ENCODE measurements around the gene APOL1. TPM values are rescaled to one million over a fixed set of nuclear protein-coding genes. Genes with fewer than 3 reads are reported as not detected.
"Not testable (repeated sequence)": the region's sequence is repeated elsewhere in the genome, so short reads cannot be mapped to it uniquely, and the experiment has no call there.

Gene APOL1
- total and polyA plus RNA-seq, 9 donors, result 2.3 to 6.7 (median 4.0) TPM

GRCh38 chr22:36255572-36255971 lies 2.6 kb downstream of the APOL1 start:
- Histone ChIP-seq H3K4me1 (ENCODE audit: control insufficient read depth, insufficient read depth, low read length) (peaks cover 62% of the 10 kb centered on the region), H3K27ac (ENCODE audit: low read length) (peak overlapping the region; percentile 91)
- H3K9me3 ChIP-seq (replicated peaks; ENCODE audit: control insufficient read depth, low read depth, low read length); H3K4me3 ChIP-seq (ENCODE audit: low read length); DNase-seq; H3K36me3 ChIP-seq (ENCODE audit: control insufficient read depth, insufficient read depth, low read length); H3K27me3 ChIP-seq (ENCODE audit: control insufficient read depth, insufficient read depth, low read length): not testable (repeated sequence)
- WGBS (ENCODE audit: insufficient coverage), result no CpG with 5 or more reads among the region's 5 CpGs

GRCh38 chr22:36256478-36256877 lies 3.5 kb downstream of the APOL1 start:
- peak overlapping the region; percentile 40 for H3K27ac ChIP-seq (ENCODE audit: low read length)
- no peak for DNase-seq
- H3K9me3 ChIP-seq (replicated peaks; ENCODE audit: control insufficient read depth, low read depth, low read length), result no peaks in the 10 kb centered on the region
- 93% methylated on average over 3 of the region's 3 CpGs for WGBS (ENCODE audit: insufficient coverage)
- no peaks in the 10 kb centered on the region for H3K27me3 ChIP-seq (ENCODE audit: control insufficient read depth, insufficient read depth, low read length)
- peaks cover 67% of the 10 kb centered on the region for H3K4me1 ChIP-seq (ENCODE audit: control insufficient read depth, insufficient read depth, low read length)
- H3K36me3 ChIP-seq (ENCODE audit: control insufficient read depth, insufficient read depth, low read length), result peaks cover 5% of the 10 kb centered on the region
- H3K4me3 ChIP-seq (ENCODE audit: low read length), result no peak overlapping the region

DNA sequence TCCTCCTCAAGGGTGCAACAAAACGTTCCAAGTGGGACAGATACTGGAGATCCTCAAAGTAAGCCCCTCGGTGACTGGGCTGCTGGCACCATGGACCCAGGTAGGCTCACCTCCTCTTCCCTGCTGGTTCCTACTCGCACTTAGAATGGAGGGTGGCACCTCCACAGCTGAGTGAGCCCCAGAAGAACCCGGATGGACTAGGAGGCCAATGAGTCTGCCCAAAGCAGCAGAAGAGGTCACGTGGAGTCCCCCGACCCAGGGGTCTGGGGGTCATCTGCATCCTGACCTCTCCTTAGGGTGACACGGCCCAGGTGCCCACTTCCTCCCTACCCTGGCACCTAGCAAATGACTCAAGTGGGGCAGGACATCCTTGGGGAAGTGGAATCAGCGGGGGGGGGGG lies 4.4 kb downstream of the APOL1 start:
- 80% methylated on average over 5 of the region's 8 CpGs for WGBS (ENCODE audit: insufficient coverage)
- Histone ChIP-seq H3K4me3 (ENCODE audit: low read length) (no peak overlapping the region), H3K27me3 (ENCODE audit: control insufficient read depth, insufficient read depth, low read length) (no peaks in the 10 kb centered on the region), H3K4me1 (ENCODE audit: control insufficient read depth, insufficient read depth, low read length) (peaks cover 67% of the 10 kb centered on the region), H3K27ac (ENCODE audit: low read length) (no peak overlapping the region), H3K36me3 (ENCODE audit: control insufficient read depth, insufficient read depth, low read length) (peaks cover 5% of the 10 kb centered on the region), H3K9me3 (replicated peaks; ENCODE audit: control insufficient read depth, low read depth, low read length) (no peaks in the 10 kb centered on the region)
- no peak for DNase-seq

DNA sequence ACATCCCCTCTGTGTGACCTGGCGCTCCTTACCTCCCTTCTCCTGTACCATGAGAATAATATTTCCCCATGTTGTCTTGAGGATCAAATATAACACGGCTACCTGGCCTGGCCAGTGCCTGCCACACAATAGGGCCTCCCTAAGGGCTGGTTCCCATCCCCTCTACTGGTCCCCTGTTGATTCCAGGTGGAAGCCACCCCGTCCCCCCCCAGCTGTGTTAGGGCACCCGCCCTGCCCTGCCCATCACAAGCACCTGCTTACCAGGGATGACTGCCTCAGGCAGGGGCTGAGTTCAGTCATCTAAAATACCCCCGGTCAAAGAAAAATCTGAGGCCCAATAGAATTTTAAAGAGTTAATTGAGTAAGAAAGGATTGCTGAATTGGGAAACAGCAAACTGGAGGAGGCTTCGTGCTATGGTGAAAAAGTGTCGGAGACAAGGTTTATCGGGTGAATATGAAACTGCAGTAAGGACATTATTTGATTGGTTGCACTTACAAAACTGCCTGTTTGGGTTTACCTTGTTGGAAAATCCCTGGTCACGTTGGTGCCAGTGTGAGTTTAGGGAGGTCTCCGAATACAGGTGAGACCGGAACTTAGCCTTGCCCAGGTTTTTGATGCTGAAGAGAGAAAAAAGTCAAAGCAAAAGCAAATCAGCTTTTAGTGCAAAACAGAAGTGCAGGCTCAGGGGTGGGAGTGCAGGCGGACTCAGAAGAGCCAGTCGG lies 5.2 kb downstream of the APOL1 start:
- H3K27ac ChIP-seq (ENCODE audit: low read length), result peak overlapping the region; percentile 84
- H3K4me1 ChIP-seq (ENCODE audit: control insufficient read depth, insufficient read depth, low read length), result peaks cover 59% of the 10 kb centered on the region
- WGBS (ENCODE audit: insufficient coverage), result 79% methylated on average over 11 of the region's 13 CpGs
- no peak for DNase-seq
- H3K36me3 ChIP-seq (ENCODE audit: control insufficient read depth, insufficient read depth, low read length), result peaks cover 5% of the 10 kb centered on the region
- no peaks in the 10 kb centered on the region for H3K27me3 ChIP-seq (ENCODE audit: control insufficient read depth, insufficient read depth, low read length)
- H3K9me3 ChIP-seq (replicated peaks; ENCODE audit: control insufficient read depth, low read depth, low read length), result no peaks in the 10 kb centered on the region
- no peak overlapping the region for H3K4me3 ChIP-seq (ENCODE audit: low read length)

GRCh38 chr22:36258701-36259614 lies 6.0 kb downstream of the APOL1 start:
- H3K27me3 ChIP-seq (ENCODE audit: control insufficient read depth, insufficient read depth, low read length), result no peaks in the 10 kb centered on the region
- peaks cover 5% of the 10 kb centered on the region for H3K36me3 ChIP-seq (ENCODE audit: control insufficient read depth, insufficient read depth, low read length)
- H3K9me3 ChIP-seq (replicated peaks; ENCODE audit: control insufficient read depth, low read depth, low read length), result no peaks in the 10 kb centered on the region
- H3K4me3 ChIP-seq (ENCODE audit: low read length), result no peak overlapping the region
- DNase-seq, result peak; percentile 75
- H3K27ac ChIP-seq (ENCODE audit: low read length), result peak overlapping the region; percentile 84
- H3K4me1 ChIP-seq (ENCODE audit: control insufficient read depth, insufficient read depth, low read length), result peaks cover 51% of the 10 kb centered on the region
- WGBS (ENCODE audit: insufficient coverage), result 24% methylated on average over 6 of the region's 16 CpGs

GRCh38 chr22:36259615-36260300 lies 6.8 kb downstream of the APOL1 start:
- peak overlapping the region; percentile 84 for H3K27ac ChIP-seq (ENCODE audit: low read length)
- H3K9me3 ChIP-seq (replicated peaks; ENCODE audit: control insufficient read depth, low read depth, low read length), result no peaks in the 10 kb centered on the region
- DNase-seq, result no peak
- WGBS (ENCODE audit: insufficient coverage), result 45% methylated on average over 5 of the region's 14 CpGs
- H3K4me1 ChIP-seq (ENCODE audit: control insufficient read depth, insufficient read depth, low read length), result peaks cover 43% of the 10 kb centered on the region
- H3K27me3 ChIP-seq (ENCODE audit: control insufficient read depth, insufficient read depth, low read length), result no peaks in the 10 kb centered on the region
- no peak overlapping the region for H3K4me3 ChIP-seq (ENCODE audit: low read length)
- peaks cover 5% of the 10 kb centered on the region for H3K36me3 ChIP-seq (ENCODE audit: control insufficient read depth, insufficient read depth, low read length)

DNA sequence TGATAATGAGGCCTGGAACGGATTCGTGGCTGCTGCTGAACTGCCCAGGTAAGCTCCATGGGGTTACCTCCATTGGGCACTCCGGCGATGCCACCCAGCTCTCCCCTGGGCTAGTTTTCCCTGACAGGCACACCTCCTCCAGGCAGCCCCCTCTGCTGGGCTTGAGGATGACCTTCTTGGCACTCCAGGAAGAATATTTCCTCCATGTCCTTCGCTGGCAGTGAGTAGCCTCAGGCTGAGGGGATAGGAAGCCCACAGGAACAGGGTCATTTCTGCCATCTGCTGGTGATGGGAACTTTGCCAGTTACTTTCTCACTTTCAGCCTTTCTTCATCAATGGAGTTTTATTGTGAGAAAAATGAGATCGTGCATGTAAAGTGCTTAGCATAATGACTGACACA lies 8.7 kb downstream of the APOL1 start:
- 92% methylated on average over 4 of the region's 6 CpGs for WGBS (ENCODE audit: insufficient coverage)
- H3K27me3 ChIP-seq (ENCODE audit: control insufficient read depth, insufficient read depth, low read length); H3K9me3 ChIP-seq (replicated peaks; ENCODE audit: control insufficient read depth, low read depth, low read length); DNase-seq; H3K4me3 ChIP-seq (ENCODE audit: low read length); H3K27ac ChIP-seq (ENCODE audit: low read length): not testable (repeated sequence)
- Histone ChIP-seq H3K36me3 (ENCODE audit: control insufficient read depth, insufficient read depth, low read length) (peaks cover 10% of the 10 kb centered on the region), H3K4me1 (ENCODE audit: control insufficient read depth, insufficient read depth, low read length) (peaks cover 36% of the 10 kb centered on the region)

- H3K4me3 ChIP-seq (ENCODE audit: low read length); DNase-seq; H3K27ac ChIP-seq (ENCODE audit: low read length); H3K9me3 ChIP-seq (replicated peaks; ENCODE audit: control insufficient read depth, low read depth, low read length); H3K27me3 ChIP-seq (ENCODE audit: control insufficient read depth, insufficient read depth, low read length): not testable (repeated sequence)
- H3K4me1 ChIP-seq (ENCODE audit: control insufficient read depth, insufficient read depth, low read length), result peaks cover 34% of the 10 kb centered on the region
- WGBS (ENCODE audit: insufficient coverage), result 95% methylated on average over 3 of the region's 3 CpGs
- H3K36me3 ChIP-seq (ENCODE audit: control insufficient read depth, insufficient read depth, low read length), result peaks cover 10% of the 10 kb centered on the region
Measured at GRCh38 chr22:36262307-36262706, 9.4 kb downstream of the APOL1 start.

DNA sequence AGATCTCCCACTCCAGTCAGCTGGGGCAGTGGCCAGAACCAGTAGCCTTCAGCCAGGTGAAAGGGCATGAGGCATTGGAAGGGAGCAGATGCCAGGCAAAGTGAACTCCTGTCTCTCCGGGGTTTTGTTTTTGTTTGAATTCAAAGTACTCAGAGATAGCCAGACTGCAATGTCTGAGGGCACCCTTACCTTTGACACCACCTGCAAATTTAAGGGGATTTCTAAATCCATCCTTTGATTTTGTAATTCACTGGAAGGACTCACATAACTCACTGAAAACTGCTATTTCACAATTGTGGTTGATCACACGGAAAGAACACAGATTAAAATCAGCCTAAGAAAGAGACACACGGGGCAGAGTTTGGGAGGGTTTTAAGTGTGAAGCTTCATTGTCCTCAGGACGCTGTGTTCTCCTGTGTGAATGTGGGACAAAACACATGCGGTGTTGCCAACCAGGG lies 10.3 kb downstream of the APOL1 start:
- H3K27ac ChIP-seq (ENCODE audit: low read length); H3K9me3 ChIP-seq (replicated peaks; ENCODE audit: control insufficient read depth, low read depth, low read length); H3K27me3 ChIP-seq (ENCODE audit: control insufficient read depth, insufficient read depth, low read length); H3K4me3 ChIP-seq (ENCODE audit: low read length); DNase-seq: not testable (repeated sequence)
- WGBS (ENCODE audit: insufficient coverage), result no CpG with 5 or more reads among the region's 5 CpGs
- peaks cover 10% of the 10 kb centered on the region for H3K36me3 ChIP-seq (ENCODE audit: control insufficient read depth, insufficient read depth, low read length)
- H3K4me1 ChIP-seq (ENCODE audit: control insufficient read depth, insufficient read depth, low read length), result peaks cover 29% of the 10 kb centered on the region
